ENCODE data around the gene ANKRD44.

DNA sequence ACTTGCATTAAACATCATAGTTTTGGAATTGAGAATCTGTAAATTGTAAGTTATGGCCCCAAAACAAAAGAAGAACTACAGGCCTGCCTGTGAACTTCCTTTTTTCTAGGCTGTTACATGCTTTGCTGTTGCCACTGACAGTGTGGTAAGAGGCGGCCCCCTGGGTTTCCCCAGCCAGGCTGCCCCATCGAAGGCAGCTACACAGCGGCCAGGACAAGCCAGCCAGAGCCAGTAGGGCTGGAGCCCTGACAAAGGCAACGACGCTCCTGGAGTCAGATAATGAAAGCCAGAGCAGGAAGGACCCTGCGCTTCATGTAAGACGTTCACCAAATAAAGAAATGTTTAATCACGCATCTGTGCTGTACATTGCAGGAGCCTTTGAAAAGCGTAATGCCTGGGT lies 55.0 kb downstream of the ANKRD44 start:
- TF ChIP-seq, protein P1, sequence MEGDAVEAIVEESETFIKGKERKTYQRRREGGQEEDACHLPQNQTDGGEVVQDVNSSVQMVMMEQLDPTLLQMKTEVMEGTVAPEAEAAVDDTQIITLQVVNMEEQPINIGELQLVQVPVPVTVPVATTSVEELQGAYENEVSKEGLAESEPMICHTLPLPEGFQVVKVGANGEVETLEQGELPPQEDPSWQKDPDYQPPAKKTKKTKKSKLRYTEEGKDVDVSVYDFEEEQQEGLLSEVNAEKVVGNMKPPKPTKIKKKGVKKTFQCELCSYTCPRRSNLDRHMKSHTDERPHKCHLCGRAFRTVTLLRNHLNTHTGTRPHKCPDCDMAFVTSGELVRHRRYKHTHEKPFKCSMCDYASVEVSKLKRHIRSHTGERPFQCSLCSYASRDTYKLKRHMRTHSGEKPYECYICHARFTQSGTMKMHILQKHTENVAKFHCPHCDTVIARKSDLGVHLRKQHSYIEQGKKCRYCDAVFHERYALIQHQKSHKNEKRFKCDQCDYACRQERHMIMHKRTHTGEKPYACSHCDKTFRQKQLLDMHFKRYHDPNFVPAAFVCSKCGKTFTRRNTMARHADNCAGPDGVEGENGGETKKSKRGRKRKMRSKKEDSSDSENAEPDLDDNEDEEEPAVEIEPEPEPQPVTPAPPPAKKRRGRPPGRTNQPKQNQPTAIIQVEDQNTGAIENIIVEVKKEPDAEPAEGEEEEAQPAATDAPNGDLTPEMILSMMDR (IDR thresholded peaks at IDR 0.05) = no peak
- no peak for TF ChIP-seq POLR2A (IDR thresholded peaks at IDR 0.05)
- no peak for TF ChIP-seq EP300 (IDR thresholded peaks at IDR 0.05)
- TF ChIP-seq POLR2AphosphoS5 (IDR thresholded peaks at IDR 0.05) = no peak

All from gastroesophageal sphincter (tissue), 3 donors.